GM23338 (cell line): Measurements from ENCODE around the gene PITRM1.

Source experiments
- CREB1 ChIP-seq: fragments of 250-450 bp; sonication (Bioruptor Pico); IDR thresholded peaks from 2 replicates; pipeline ENCODE4 v1.5.0; 2020; ENCODE audit warnings: low read depth, mild to moderate bottlenecking, moderate library complexity
- EZH2 ChIP-seq: fragments of 200-600 bp; sonication (generic); IDR thresholded peaks from one replicate; pipeline ENCODE4 v1.8.0; 2017; ENCODE audit warnings: antibody characterized with exemption, mild to moderate bottlenecking, low read depth; ENCODE audit not compliant: unreplicated experiment
- EZH2phosphoT487 ChIP-seq: fragments of 200-600 bp; sonication (generic); IDR thresholded peaks from one replicate; pipeline ENCODE4 v1.8.1; 2018; ENCODE audit warnings: antibody characterized with exemption; ENCODE audit not compliant: unreplicated experiment
- POLR2AphosphoS5 ChIP-seq: IDR thresholded peaks from 2 replicates; pipeline ENCODE4 v1.6.1; 2016; ENCODE audit warnings: antibody characterized with exemption, low read depth
- REST ChIP-seq: IDR thresholded peaks from one replicate; pipeline ENCODE4 v1.6.1; 2018; ENCODE audit warnings: antibody characterized with exemption; ENCODE audit not compliant: unreplicated experiment
- STAT1 ChIP-seq: IDR thresholded peaks from one replicate; pipeline ENCODE4 v1.6.1; 2016; ENCODE audit warnings: antibody characterized with exemption; ENCODE audit not compliant: unreplicated experiment
- TF ChIP-seq, protein P1 (sequence below), 2 experiments: fragments of 200-600 bp in 1 of 2; sonication (generic) in 1 of 2; conservative IDR thresholded peaks; 2 replicates each; pipeline versions ENCODE4 v1.5.1 to v1.6.1; 2016 to 2017; ENCODE audit warnings: antibody characterized with exemption in 2 of 2, low read depth in 2 of 2, mild to moderate bottlenecking in 2 of 2, moderate library complexity in 1 of 2

GRCh38 chr10:3172081-3172445, 519 bp downstream of the PITRM1 start:
- TF ChIP-seq EZH2 (no peak), POLR2AphosphoS5 (no peak), REST (no peak), EZH2phosphoT487 (no peak), STAT1 (no peak), CREB1 (CRISPR knock-in tag) (no peak)
- TF ChIP-seq, protein P1, sequence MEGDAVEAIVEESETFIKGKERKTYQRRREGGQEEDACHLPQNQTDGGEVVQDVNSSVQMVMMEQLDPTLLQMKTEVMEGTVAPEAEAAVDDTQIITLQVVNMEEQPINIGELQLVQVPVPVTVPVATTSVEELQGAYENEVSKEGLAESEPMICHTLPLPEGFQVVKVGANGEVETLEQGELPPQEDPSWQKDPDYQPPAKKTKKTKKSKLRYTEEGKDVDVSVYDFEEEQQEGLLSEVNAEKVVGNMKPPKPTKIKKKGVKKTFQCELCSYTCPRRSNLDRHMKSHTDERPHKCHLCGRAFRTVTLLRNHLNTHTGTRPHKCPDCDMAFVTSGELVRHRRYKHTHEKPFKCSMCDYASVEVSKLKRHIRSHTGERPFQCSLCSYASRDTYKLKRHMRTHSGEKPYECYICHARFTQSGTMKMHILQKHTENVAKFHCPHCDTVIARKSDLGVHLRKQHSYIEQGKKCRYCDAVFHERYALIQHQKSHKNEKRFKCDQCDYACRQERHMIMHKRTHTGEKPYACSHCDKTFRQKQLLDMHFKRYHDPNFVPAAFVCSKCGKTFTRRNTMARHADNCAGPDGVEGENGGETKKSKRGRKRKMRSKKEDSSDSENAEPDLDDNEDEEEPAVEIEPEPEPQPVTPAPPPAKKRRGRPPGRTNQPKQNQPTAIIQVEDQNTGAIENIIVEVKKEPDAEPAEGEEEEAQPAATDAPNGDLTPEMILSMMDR (conservative IDR thresholded peaks at IDR 0.05; ENCODE audit: low read depth in 2 of 2), result no peak
